ENCODE measurements around the gene GTF3C5.
"Not testable (repeated sequence)": the region's sequence is repeated elsewhere in the genome, so short reads cannot be mapped to it uniquely, and the experiment has no call there.

The GTF3C5 gene

DNA sequence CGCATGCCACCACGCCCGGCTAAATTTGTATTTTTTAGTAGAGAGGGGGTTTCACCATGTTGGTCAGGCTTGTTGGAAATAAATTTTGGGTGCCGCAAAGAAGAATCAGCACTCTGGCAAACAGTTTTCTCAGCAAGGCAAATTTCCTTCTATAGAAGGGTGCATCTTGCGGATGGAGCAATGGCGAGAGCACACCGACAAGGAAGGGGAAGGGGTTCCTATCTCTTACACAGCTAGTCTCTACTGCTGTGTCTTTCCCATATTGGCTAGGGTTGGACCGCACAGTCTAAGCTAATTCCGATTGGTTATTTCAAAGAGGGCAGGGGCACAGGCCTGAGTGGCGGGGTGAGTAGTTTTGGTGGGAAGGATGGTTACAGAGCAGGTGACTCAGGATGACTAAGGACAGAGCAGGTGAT is 707 bp downstream of the GTF3C5 start:
- Histone ChIP-seq H3K36me3 (ENCODE audit: control insufficient read depth in 2 of 2, insufficient read depth in 2 of 2, low read length in 2 of 2) (peaks cover 0 to 4% of the 10 kb centered on the region in 2 donors), H3K9ac (ENCODE audit: low read length in 2 of 2) (peak overlapping the region; percentile 89 to 94), H3K27ac (ENCODE audit: low read length) (no peak overlapping the region)

DNA sequence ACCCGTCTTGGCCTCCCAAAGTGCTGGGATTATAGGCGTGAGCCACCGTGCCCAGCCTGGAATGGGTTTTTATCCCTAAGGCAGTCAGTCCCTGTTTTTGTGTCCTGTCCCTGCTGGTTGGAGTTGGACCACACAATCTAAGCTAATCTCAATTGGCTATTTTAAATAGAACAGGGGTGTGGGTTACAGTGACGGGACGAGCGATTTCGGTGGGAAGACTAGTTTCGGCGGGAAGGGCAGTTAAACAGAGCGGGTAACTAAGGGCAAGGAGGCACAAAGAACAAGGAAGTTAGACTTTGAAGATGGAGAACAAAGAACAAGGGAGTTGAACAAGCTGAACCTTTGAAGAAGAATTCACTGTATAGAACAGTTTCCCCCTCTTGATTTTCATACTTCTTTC is 1.4 kb downstream of the GTF3C5 start:
- Histone ChIP-seq H3K27me3 (ENCODE audit: control insufficient read depth in 1 of 2, insufficient read depth in 2 of 2, low read length in 2 of 2) (no peaks in the 10 kb centered on the region), H3K4me3 (ENCODE audit: low read length in 2 of 2) (peak overlapping the region; percentile 40 to 81), H3K27ac (ENCODE audit: low read length) (no peak overlapping the region), H3K4me1 (ENCODE audit: control insufficient read depth, insufficient read depth, low read length) (peaks cover 37% of the 10 kb centered on the region), H3K9me3 (ENCODE audit: control insufficient read depth in 2 of 2, low read length in 2 of 2) (no peaks in the 10 kb centered on the region), H3K9ac (ENCODE audit: low read length in 2 of 2) (no peak overlapping the region), H3K36me3 (ENCODE audit: control insufficient read depth in 2 of 2, insufficient read depth in 2 of 2, low read length in 2 of 2) (peaks cover 0 to 4% of the 10 kb centered on the region in 2 donors)

More for the DNA sequence above, 707 bp downstream of the GTF3C5 start:
- H3K9me3 ChIP-seq (ENCODE audit: control insufficient read depth in 2 of 2, low read length in 2 of 2), result no peaks in the 10 kb centered on the region
- peak overlapping the region; percentile 81 to 97 for H3K4me3 ChIP-seq (ENCODE audit: low read length in 2 of 2)
- no peaks in the 10 kb centered on the region for H3K27me3 ChIP-seq (ENCODE audit: control insufficient read depth in 1 of 2, insufficient read depth in 2 of 2, low read length in 2 of 2)
- H3K4me1 ChIP-seq (ENCODE audit: control insufficient read depth, insufficient read depth, low read length), result peaks cover 37% of the 10 kb centered on the region

DNA sequence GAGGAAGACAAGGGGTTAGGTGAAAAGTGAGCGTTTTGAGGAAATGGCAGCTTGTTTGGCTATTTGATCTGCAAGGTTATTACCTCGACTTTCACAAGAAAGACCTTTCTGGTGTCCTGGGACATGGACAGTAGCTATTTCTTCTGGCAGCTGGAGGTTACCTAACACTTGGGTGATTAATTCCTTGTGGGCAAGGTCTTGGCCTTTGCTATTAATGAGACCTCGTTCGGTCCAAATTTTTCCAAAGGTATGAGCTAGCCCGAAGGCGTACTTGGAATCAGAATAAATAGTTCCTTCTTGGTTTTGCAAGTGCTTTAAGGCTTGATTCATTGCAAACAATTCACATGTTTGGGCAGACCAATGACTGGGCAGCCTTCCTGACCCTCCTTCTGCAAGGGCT is 4.9 kb downstream of the GTF3C5 start:
- H3K36me3 ChIP-seq (ENCODE audit: control insufficient read depth in 2 of 2, insufficient read depth in 2 of 2, low read length in 2 of 2), result peaks cover 0 to 7% of the 10 kb centered on the region in 2 donors
- H3K27ac ChIP-seq (ENCODE audit: low read length), result no peak overlapping the region
- H3K4me3 ChIP-seq (ENCODE audit: low read length in 2 of 2), result no peak overlapping the region
- no peaks in the 10 kb centered on the region for H3K9me3 ChIP-seq (ENCODE audit: control insufficient read depth in 2 of 2, low read length in 2 of 2)
- no peak overlapping the region for H3K9ac ChIP-seq (ENCODE audit: low read length in 2 of 2)
- peaks cover 22% of the 10 kb centered on the region for H3K4me1 ChIP-seq (ENCODE audit: control insufficient read depth, insufficient read depth, low read length)
- no peaks in the 10 kb centered on the region for H3K27me3 ChIP-seq (ENCODE audit: control insufficient read depth in 1 of 2, insufficient read depth in 2 of 2, low read length in 2 of 2)

DNA sequence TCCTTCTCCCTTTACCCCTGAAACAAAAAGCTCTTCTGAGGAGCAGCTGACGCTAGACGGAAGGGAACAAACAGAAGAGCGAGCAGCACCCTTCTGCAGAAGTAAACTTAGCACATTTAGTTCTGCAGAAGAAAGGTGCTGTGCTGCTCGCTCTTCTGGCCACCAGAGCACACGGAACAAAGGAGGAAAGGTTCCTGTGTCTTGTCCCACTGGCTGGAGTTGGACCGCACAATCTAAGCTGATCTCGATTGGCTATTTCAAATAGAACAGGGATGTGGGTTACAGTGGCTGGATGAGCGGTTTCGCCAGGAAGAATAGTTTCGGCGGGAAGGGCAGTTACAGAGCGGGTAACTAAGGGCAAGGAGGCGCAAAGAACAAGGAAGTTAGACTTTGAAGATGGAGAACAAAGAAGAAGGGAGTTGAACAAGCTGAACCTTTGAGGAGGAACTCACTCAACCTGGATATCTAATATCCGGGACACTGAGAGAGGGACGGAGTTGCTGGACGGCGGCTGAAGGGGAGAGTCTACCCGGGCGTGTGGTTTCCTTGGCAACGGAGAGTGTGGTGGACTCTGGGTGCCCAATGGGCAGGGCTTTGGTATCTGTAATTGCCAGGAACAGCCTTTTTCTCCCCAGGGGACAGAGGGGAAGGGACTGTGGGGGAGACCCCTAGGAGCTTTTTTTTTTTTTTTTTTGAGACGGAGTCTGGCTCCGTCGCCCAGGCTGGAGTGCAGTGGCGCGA is 7.1 kb downstream of the GTF3C5 start:
- H3K36me3 ChIP-seq (ENCODE audit: control insufficient read depth in 2 of 2, insufficient read depth in 2 of 2, low read length in 2 of 2), result peaks cover 12 to 18% of the 10 kb centered on the region in 2 donors
- peaks cover 6% of the 10 kb centered on the region for H3K4me1 ChIP-seq (ENCODE audit: control insufficient read depth, insufficient read depth, low read length)
- H3K27me3 ChIP-seq (ENCODE audit: control insufficient read depth in 1 of 2, insufficient read depth in 2 of 2, low read length in 2 of 2), result no peaks in the 10 kb centered on the region
- no peak overlapping the region for H3K27ac ChIP-seq (ENCODE audit: low read length)
- no peak overlapping the region for H3K4me3 ChIP-seq (ENCODE audit: low read length in 2 of 2)
- H3K9ac ChIP-seq (ENCODE audit: low read length in 2 of 2), result no peak overlapping the region
- no peaks in the 10 kb centered on the region for H3K9me3 ChIP-seq (ENCODE audit: control insufficient read depth in 2 of 2, low read length in 2 of 2)

DNA sequence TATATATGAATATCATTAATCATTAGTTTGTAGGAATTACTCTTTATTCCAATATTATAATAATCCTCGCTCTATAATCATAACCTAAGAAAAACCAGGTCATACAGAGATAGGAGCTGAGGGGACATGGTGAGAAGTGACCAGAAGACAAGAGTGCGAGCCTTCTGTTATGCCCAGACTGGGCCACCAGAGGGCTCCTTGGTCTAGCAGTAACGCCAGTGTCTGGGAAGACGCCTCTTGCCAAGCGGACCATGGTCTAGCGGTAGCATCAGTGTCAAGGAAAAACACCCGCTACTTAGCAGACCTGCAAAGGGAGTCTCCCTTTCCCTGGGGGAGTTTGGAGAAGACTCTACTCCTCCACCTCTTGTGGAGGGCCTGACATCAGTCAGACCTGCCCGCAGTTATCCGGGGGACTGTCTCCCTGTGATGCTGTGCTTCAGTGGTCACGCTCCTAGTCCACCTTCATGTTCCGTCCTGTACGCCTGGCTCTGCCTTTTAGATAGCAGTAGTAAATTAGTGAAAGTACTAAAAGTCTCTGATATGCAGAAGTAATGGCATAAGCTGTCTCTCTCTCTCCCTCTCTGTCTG is 10.2 kb downstream of the GTF3C5 start:
- not testable (repeated sequence) for H3K27ac ChIP-seq (ENCODE audit: low read length); H3K9me3 ChIP-seq (ENCODE audit: control insufficient read depth in 2 of 2, low read length in 2 of 2); H3K27me3 ChIP-seq (ENCODE audit: control insufficient read depth in 1 of 2, insufficient read depth in 2 of 2, low read length in 2 of 2); H3K9ac ChIP-seq (ENCODE audit: low read length in 2 of 2); H3K4me3 ChIP-seq (ENCODE audit: low read length in 2 of 2); H3K4me1 ChIP-seq (ENCODE audit: control insufficient read depth, insufficient read depth, low read length)
- peaks cover 39% of the 10 kb centered on the region in 2 donors for H3K36me3 ChIP-seq (ENCODE audit: control insufficient read depth in 2 of 2, insufficient read depth in 2 of 2, low read length in 2 of 2)

DNA sequence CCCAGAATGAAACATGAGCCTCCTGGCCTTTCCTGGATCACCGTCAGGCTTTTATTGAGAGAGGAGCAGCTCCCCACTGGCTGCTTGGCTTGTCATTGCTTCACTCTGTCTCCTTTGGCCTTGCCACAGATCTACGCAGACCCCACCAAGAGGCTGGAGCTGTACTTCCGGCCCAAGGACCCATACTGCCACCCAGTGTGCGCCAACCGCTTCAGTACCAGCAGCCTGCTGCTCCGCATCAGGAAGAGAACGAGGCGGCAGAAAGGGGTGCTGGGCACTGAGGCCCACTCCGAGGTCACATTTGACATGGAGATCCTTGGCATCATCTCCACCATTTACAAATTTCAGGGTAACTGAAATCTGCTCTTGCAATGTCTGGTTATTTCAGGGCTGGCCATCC is 11.2 kb downstream of the GTF3C5 start:
- Histone ChIP-seq H3K9ac (ENCODE audit: low read length in 2 of 2) (no peak overlapping the region), H3K4me1 (ENCODE audit: control insufficient read depth, insufficient read depth, low read length) (no peaks in the 10 kb centered on the region), H3K27ac (ENCODE audit: low read length) (no peak overlapping the region), H3K27me3 (ENCODE audit: control insufficient read depth in 1 of 2, insufficient read depth in 2 of 2, low read length in 2 of 2) (no peaks in the 10 kb centered on the region), H3K36me3 (ENCODE audit: control insufficient read depth in 2 of 2, insufficient read depth in 2 of 2, low read length in 2 of 2) (peaks cover 45 to 47% of the 10 kb centered on the region in 2 donors), H3K4me3 (ENCODE audit: low read length in 2 of 2) (no peak overlapping the region), H3K9me3 (ENCODE audit: control insufficient read depth in 2 of 2, low read length in 2 of 2) (no peaks in the 10 kb centered on the region)

DNA sequence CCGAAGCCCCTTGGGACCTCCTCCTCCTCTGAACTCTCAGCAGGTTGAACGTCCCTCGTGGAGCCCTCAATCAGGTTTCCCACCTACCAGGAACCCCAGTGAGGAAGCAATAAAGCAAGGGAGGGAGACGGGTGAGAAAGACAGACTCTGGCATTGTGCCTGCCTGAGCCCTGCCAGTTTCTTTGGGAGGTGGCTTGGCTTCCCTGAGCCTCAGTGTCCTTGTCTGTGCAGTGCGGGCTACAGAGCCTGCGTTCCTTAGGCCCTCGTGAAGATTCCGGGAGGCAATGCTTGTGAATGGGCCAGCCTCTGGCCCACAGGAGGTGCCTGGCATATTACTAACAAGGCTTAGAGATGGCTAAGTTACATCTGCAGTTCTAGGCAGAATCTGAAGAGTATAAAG is 11.9 kb downstream of the GTF3C5 start:
- H3K27me3 ChIP-seq (ENCODE audit: control insufficient read depth in 1 of 2, insufficient read depth in 2 of 2, low read length in 2 of 2), result no peaks in the 10 kb centered on the region
- no peaks in the 10 kb centered on the region for H3K9me3 ChIP-seq (ENCODE audit: control insufficient read depth in 2 of 2, low read length in 2 of 2)
- H3K9ac ChIP-seq (ENCODE audit: low read length in 2 of 2), result no peak overlapping the region
- H3K27ac ChIP-seq (ENCODE audit: low read length), result no peak overlapping the region
- H3K4me3 ChIP-seq (ENCODE audit: low read length in 2 of 2), result no peak overlapping the region
- no peaks in the 10 kb centered on the region for H3K4me1 ChIP-seq (ENCODE audit: control insufficient read depth, insufficient read depth, low read length)
- H3K36me3 ChIP-seq (ENCODE audit: control insufficient read depth in 2 of 2, insufficient read depth in 2 of 2, low read length in 2 of 2), result peaks cover 48 to 49% of the 10 kb centered on the region in 2 donors

DNA sequence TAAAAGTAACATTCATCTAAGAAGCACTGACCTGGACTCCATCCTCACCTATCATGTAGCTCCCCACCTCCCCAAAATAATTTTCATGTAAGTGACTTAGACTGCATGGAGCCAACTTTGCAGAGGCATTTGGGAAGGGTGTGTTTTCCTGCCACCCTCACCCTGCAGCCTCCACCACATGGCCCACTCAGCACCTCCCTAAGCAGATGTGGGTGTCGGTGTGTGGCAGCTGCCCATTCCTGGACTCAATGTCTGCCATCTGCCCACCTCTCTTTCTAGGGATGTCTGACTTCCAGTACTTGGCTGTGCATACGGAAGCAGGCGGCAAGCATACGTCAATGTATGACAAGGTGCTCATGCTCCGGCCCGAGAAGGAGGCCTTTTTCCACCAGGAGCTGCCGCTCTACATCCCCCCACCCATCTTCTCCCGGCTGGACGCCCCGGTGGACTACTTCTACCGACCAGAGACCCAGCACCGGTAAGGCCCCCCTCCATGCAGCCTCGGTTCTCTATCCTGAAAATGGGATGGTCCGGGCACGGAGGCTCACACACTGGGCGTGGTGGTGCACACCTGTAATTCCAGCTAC is 12.7 kb downstream of the GTF3C5 start:
- peaks cover 48 to 52% of the 10 kb centered on the region in 2 donors for H3K36me3 ChIP-seq (ENCODE audit: control insufficient read depth in 2 of 2, insufficient read depth in 2 of 2, low read length in 2 of 2)

DNA sequence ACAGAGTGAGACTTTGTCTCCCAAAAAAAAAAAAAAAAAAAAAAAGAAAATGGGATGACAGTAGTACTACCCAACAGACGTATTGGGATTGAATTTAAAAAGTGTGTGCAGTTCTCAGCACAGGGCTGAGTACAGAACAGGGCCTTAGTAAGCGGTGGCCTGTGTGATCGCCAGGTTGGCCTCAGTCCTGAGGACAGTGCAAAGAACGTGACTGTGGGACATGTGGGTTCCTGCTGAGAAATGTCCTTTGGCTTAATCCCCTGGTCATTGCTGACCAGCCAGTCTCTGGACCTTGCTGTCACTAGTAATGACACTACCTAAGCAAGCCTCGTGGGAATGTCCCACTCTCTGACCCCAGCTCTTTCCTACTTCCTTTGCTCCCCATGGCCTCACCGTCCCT is 13.3 kb downstream of the GTF3C5 start:
- no peak overlapping the region for H3K4me3 ChIP-seq (ENCODE audit: low read length in 2 of 2)
- no peaks in the 10 kb centered on the region for H3K4me1 ChIP-seq (ENCODE audit: control insufficient read depth, insufficient read depth, low read length)
- no peak overlapping the region for H3K27ac ChIP-seq (ENCODE audit: low read length)
- peaks cover 48 to 56% of the 10 kb centered on the region in 2 donors for H3K36me3 ChIP-seq (ENCODE audit: control insufficient read depth in 2 of 2, insufficient read depth in 2 of 2, low read length in 2 of 2)
- H3K27me3 ChIP-seq (ENCODE audit: control insufficient read depth in 1 of 2, insufficient read depth in 2 of 2, low read length in 2 of 2), result no peaks in the 10 kb centered on the region
- H3K9me3 ChIP-seq (ENCODE audit: control insufficient read depth in 2 of 2, low read length in 2 of 2), result no peaks in the 10 kb centered on the region
- H3K9ac ChIP-seq (ENCODE audit: low read length in 2 of 2), result no peak overlapping the region

More for the DNA sequence above, 12.7 kb downstream of the GTF3C5 start:
- H3K4me3 ChIP-seq (ENCODE audit: low read length in 2 of 2), result no peak overlapping the region
- no peaks in the 10 kb centered on the region for H3K9me3 ChIP-seq (ENCODE audit: control insufficient read depth in 2 of 2, low read length in 2 of 2)
- H3K27me3 ChIP-seq (ENCODE audit: control insufficient read depth in 1 of 2, insufficient read depth in 2 of 2, low read length in 2 of 2), result no peaks in the 10 kb centered on the region
- H3K9ac ChIP-seq (ENCODE audit: low read length in 2 of 2), result no peak overlapping the region
- no peak overlapping the region for H3K27ac ChIP-seq (ENCODE audit: low read length)
- H3K4me1 ChIP-seq (ENCODE audit: control insufficient read depth, insufficient read depth, low read length), result no peaks in the 10 kb centered on the region

DNA sequence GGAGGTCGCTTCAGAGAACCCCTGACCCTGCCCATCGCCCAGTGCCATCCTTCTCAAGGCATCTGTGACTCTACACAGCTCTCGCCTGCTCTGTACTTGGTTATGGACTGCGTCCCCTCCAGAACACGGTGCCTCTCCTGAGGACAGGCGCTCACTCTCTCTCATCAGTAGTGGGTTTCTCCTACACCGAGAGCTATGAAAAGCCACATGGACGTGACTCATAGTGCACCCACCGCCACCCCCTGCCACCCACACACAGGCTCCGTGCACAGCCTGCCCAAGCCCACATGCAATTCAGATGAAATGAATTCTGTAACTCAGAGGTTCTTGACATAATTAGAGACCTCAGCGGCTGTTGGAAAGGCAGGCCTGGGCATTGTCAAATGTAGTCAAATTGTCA is 13.9 kb downstream of the GTF3C5 start:
- no peak overlapping the region for H3K27ac ChIP-seq (ENCODE audit: low read length)
- no peak overlapping the region for H3K4me3 ChIP-seq (ENCODE audit: low read length in 2 of 2)
- no peaks in the 10 kb centered on the region for H3K4me1 ChIP-seq (ENCODE audit: control insufficient read depth, insufficient read depth, low read length)
- no peaks in the 10 kb centered on the region for H3K9me3 ChIP-seq (ENCODE audit: control insufficient read depth in 2 of 2, low read length in 2 of 2)
- H3K9ac ChIP-seq (ENCODE audit: low read length in 2 of 2), result no peak overlapping the region
- H3K27me3 ChIP-seq (ENCODE audit: control insufficient read depth in 1 of 2, insufficient read depth in 2 of 2, low read length in 2 of 2), result no peaks in the 10 kb centered on the region
- peaks cover 49 to 62% of the 10 kb centered on the region in 2 donors for H3K36me3 ChIP-seq (ENCODE audit: control insufficient read depth in 2 of 2, insufficient read depth in 2 of 2, low read length in 2 of 2)

DNA sequence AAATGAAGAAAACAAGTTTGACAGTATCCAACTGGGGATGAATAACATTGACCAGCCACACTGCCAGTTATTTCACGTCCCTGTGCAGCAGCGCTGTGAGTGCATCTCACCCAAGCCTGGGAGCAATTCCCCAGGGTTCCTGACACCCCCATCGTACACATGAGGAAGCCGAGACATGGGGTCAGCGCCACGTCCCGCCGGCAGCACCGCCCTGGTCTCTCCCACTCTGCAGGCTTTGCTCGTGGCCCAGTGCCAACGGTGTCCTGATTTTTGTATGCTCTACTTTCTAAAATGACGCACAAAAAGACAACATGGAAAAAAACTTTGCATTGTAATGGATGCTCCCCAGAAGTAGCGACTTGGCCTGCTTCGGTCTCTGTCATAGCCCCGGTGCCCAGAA is 14.3 kb downstream of the GTF3C5 start:
- peaks cover 53 to 64% of the 10 kb centered on the region in 2 donors for H3K36me3 ChIP-seq (ENCODE audit: control insufficient read depth in 2 of 2, insufficient read depth in 2 of 2, low read length in 2 of 2)
- H3K27me3 ChIP-seq (ENCODE audit: control insufficient read depth in 1 of 2, insufficient read depth in 2 of 2, low read length in 2 of 2), result no peaks in the 10 kb centered on the region
- no peak overlapping the region for H3K27ac ChIP-seq (ENCODE audit: low read length)
- H3K4me1 ChIP-seq (ENCODE audit: control insufficient read depth, insufficient read depth, low read length), result no peaks in the 10 kb centered on the region
- H3K4me3 ChIP-seq (ENCODE audit: low read length in 2 of 2), result no peak overlapping the region
- H3K9ac ChIP-seq (ENCODE audit: low read length in 2 of 2), result no peak overlapping the region
- no peaks in the 10 kb centered on the region for H3K9me3 ChIP-seq (ENCODE audit: control insufficient read depth in 2 of 2, low read length in 2 of 2)

All from stomach smooth muscle (tissue), 2 donors.